Osteocyte (in vitro differentiated cells): Measurements from ENCODE around the gene MAPKBP1. TPM values are rescaled to one million over a fixed set of nuclear protein-coding genes. Genes with fewer than 3 reads are reported as not detected.

ENCODE experiments used
- DNase-seq: peaks from one replicate; pipeline ENCODE4 v3.0.0; 2021; ENCODE audit warnings: mixed read lengths; ENCODE audit not compliant: unreplicated experiment; ENCODE audit errors: extremely low spot score
- H3K27ac Mint-ChIP-seq: one replicate; pipeline ENCODE4 v1.8.0; 2021; ENCODE audit warnings: mild to moderate bottlenecking, mixed read lengths; ENCODE audit not compliant: unreplicated experiment
- H3K27me3 Mint-ChIP-seq: one replicate; pipeline ENCODE4 v1.8.0; 2021; ENCODE audit warnings: mixed read lengths; ENCODE audit not compliant: unreplicated experiment
- H3K36me3 Mint-ChIP-seq: one replicate; pipeline ENCODE4 v1.8.0; 2021; ENCODE audit warnings: mixed read lengths; ENCODE audit not compliant: unreplicated experiment
- H3K4me1 Mint-ChIP-seq: one replicate; pipeline ENCODE4 v1.8.0; 2021; ENCODE audit warnings: mixed read lengths; ENCODE audit not compliant: unreplicated experiment
- H3K4me3 Mint-ChIP-seq: one replicate; pipeline ENCODE4 v1.8.0; 2021; ENCODE audit warnings: mild to moderate bottlenecking, moderate library complexity, mixed read lengths; ENCODE audit not compliant: unreplicated experiment
- H3K9me3 Mint-ChIP-seq: one replicate; pipeline ENCODE4 v1.8.0; 2021; ENCODE audit warnings: mixed read lengths; ENCODE audit not compliant: unreplicated experiment
- CTCF ChIP-seq: fragments of 200-600 bp; sonication (generic); IDR thresholded peaks from 2 replicates; pipeline ENCODE4 v1.5.0; 2021; ENCODE audit warnings: antibody characterized with exemption, mild to moderate bottlenecking, moderate library complexity
- total RNA-seq: library from RNA; stranded (reverse); gene quantifications from 2 replicates; pipeline ENCODE4 v1.2.1, GENCODE V29; 2021

Gene MAPKBP1
- total RNA-seq, 1 donor from 2014 or later, result 34.2 TPM

GRCh38 chr15:41778521-41778920 lies 4.2 kb downstream of the MAPKBP1 start:
- peaks cover 61% of the 10 kb centered on the region for H3K4me1 Mint-ChIP-seq

GRCh38 chr15:41779662-41780157 lies 5.4 kb downstream of the MAPKBP1 start:
- Mint-ChIP-seq H3K9me3 (no peaks in the 10 kb centered on the region), H3K36me3 (peaks cover 4% of the 10 kb centered on the region), H3K4me3 (no peak overlapping the region), H3K4me1 (peaks cover 57% of the 10 kb centered on the region), H3K27me3 (no peaks in the 10 kb centered on the region), H3K27ac (peak overlapping the region; percentile 42)
- no peak for DNase-seq
- no peak for TF ChIP-seq CTCF

More at GRCh38 chr15:41778521-41778920, 4.2 kb downstream of the MAPKBP1 start:
- Mint-ChIP-seq H3K9me3 (no peaks in the 10 kb centered on the region), H3K36me3 (peaks cover 4% of the 10 kb centered on the region), H3K4me3 (no peak overlapping the region), H3K27ac (peak overlapping the region; percentile 27), H3K27me3 (no peaks in the 10 kb centered on the region)
- no peak for TF ChIP-seq CTCF
- DNase-seq, result no peak

GRCh38 chr15:41780266-41780665 lies 6.0 kb downstream of the MAPKBP1 start:
- Mint-ChIP-seq H3K9me3 (no peaks in the 10 kb centered on the region), H3K27ac (no peak overlapping the region), H3K36me3 (peaks cover 4% of the 10 kb centered on the region), H3K4me1 (peaks cover 53% of the 10 kb centered on the region), H3K4me3 (no peak overlapping the region), H3K27me3 (no peaks in the 10 kb centered on the region)
- TF ChIP-seq CTCF, result no peak
- no peak for DNase-seq

- H3K36me3 Mint-ChIP-seq, result peaks cover 4% of the 10 kb centered on the region
- TF ChIP-seq CTCF, result no peak
- peak overlapping the region; percentile 4 for H3K27ac Mint-ChIP-seq
- no peak overlapping the region for H3K4me3 Mint-ChIP-seq
- DNase-seq, result no peak
- H3K4me1 Mint-ChIP-seq, result peaks cover 48% of the 10 kb centered on the region
- H3K27me3 Mint-ChIP-seq, result no peaks in the 10 kb centered on the region
- no peaks in the 10 kb centered on the region for H3K9me3 Mint-ChIP-seq
Measured at GRCh38 chr15:41780727-41781126, 6.4 kb downstream of the MAPKBP1 start.

- DNase-seq, result no peak
- peaks cover 4% of the 10 kb centered on the region for H3K36me3 Mint-ChIP-seq
- H3K27me3 Mint-ChIP-seq, result no peaks in the 10 kb centered on the region
- no peak overlapping the region for H3K4me3 Mint-ChIP-seq
- H3K27ac Mint-ChIP-seq, result no peak overlapping the region
- peaks cover 30% of the 10 kb centered on the region for H3K4me1 Mint-ChIP-seq
- H3K9me3 Mint-ChIP-seq, result no peaks in the 10 kb centered on the region
- no peak for TF ChIP-seq CTCF
Measured at GRCh38 chr15:41782371-41783282, 8.3 kb downstream of the MAPKBP1 start.
